T-helper 2 cell treated with Interferon-gamma antibody and Interleukin-4, amounts not matched to agents 100 ng/mL and 5 ng/mL, for 36 hours (primary cell): ENCODE measurements around the gene TM9SF3. TPM values are rescaled to one million over a fixed set of nuclear protein-coding genes. Genes with fewer than 3 reads are reported as not detected.

Source experiments
- intact Hi-C: fragments of 100-400 bp; cut with micrococcal nuclease; formaldehyde crosslinking; loops from one replicate; pipeline ENCODE4 v1.15.1; 2023
- total RNA-seq: library from RNA; stranded (reverse); gene quantifications from 2 replicates; pipeline ENCODE4 v1.2.3, GENCODE V29; 2022

Gene TM9SF3
- total RNA-seq, 1 donor from 2014 or later: 81.1 TPM

DNA sequence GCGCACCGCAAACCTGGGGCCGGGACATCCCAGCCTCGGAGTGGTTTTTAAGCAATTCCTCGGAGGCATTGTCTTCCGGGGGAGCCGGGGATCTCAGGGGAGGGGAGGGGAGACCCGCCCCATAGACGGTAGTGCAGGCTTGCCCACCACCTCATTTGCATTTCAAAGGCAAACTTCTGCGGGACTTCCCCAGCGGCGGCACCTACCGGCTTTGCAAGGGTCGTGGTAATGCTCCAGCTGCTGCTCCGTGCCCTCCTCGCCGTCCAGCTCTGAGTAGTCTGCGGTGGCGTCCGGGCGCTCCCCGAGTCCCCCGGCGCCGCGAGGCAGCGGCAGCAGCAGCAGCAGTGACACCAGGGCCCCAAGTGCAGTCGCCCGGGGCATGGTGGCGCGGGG is 73.5 kb downstream of the TM9SF3 start:
- intact Hi-C loops: loop anchor here (2.0 to 10.0 kb wide), 3 partner anchors 74 to 322 kb away; partner anchors contain the start of genes LCOR and TM9SF3

DNA sequence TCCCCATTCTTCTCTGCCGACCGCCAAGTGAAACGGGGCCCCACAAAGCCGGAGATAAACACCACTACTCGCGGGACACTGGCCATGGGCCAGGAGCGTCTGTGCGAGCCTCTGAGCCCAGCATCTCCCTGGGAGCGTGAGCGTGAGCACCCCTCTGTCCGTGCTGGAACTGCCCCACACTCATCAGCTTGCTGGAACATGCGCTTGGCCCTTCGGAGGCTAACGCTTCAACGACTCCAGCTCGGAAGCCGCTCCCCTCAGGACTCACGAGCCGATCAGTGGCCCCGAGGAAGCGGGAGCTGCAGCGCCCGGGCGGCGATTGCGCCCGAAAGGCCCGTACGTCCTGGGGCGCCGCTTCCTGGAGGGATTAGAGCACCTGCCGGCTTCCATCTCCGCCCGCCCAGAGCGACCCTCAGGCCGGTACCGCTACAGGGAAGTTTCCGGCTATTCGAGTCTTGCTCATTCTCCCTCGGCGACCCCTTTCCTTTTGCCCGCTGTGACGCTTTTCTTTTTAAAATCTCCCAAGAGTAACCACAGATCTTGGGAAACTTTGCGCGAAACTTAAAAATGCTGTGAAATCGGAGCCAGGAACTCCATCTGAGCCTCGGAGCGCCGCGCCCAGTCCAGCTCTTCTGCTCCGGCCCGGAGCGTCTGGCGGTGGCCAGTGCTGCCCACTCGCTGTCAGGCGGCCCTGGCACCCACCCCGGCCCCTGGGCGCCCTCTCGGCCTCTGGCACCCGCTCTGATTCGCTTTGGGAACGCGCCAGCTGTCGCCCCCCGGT is 74.1 kb downstream of the TM9SF3 start:
- intact Hi-C loops: loop anchor here (2.0 to 10.0 kb wide), 3 partner anchors 75 to 322 kb away; partner anchors contain the start of genes LCOR and TM9SF3

DNA sequence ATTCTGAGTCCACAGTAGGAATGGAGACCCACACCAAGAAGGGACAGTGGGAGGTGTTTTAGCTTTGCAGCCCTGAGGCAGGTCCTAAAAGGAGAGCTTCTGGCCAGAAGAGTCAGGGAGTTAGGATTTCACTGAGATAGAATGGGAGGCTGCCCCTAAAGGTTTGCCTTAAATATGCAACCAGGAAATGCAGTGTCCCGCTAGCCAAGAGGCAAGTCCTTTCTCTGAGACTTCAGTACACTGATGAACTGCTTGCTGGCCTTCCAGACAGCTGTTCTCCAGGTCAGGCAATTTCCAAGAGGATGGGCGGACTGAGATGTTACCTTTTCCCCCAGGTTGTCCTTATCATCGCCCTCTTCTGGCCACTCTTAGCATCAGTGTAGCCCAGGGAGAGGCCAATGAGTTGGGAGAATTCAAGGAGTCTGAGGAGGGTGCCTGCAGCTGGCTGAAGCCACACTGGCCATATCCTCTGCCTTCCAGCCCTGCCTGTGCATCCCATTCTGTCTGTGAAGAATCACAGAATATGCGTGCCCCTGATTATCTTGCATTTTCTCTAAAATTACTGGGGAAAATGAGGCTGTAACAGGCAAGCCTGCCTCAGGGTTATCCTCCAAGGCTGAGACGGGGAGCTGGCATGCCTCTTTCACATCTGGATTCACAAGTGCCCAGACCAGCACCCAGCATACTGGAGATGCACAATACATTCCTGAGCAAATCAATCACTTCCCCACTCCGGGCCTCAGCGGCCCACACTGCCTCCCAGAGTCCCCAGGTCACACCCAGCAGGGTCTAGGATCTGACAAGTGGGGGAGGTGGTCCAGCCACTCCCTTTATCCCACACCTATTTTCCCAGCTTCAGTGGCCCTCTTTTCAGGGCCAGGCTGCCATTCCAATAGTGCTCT is 75.5 kb downstream of the TM9SF3 start:
- intact Hi-C loops: loop anchor here (5.0 to 10.0 kb wide), 2 partner anchors 76 to 324 kb away; partner anchors contain the start of genes LCOR and TM9SF3

DNA sequence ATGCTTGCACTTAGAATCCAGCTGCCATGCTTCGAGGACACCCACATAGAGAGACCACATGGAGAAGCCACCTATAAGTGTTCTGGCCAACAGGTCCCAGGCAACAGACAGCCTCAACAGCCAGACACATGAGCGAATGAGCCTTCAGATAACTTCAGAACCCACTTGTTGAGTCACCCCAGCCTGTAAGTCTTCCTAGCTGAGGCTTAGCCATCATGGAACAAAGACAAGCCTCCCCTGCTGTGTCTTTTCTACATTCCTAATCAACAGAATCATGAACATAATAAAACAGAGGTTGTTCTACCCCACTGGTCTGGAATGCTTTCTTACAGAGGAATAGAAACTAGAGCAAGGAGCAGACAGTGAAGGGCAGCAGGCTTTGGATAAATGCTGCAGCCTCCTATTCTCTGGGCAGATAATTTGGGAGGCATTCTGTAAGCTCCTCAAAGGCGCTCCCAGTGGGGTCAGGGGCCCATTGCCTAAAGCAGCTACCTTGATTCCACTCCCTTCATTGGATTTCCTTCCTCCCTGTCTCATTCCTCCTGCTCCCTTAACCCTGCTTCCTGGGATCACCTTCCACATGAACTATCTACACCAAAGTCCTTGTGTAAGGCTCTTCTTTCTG is 77.7 kb downstream of the TM9SF3 start:
- intact Hi-C loops: no loop called here

DNA sequence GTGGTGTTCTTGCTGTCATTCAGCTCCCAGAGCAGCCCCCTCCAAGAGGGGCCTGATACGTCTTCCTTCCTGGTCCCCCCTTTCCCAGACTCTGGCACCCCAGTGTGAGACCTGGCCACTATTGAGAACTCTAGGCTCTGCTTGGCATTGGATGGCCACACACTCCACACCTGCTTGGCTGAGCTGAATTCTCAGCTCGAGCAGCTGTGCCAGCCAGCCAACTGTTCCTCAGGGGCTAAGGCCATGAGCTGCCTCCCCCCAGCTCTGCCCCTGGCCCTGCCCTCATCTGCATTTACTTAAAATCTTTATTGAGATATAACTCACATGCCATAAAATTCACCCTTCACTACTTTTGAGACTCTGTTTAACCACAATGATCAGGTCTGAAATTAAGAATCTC is 79.8 kb downstream of the TM9SF3 start:
- intact Hi-C loops: no loop called here

DNA sequence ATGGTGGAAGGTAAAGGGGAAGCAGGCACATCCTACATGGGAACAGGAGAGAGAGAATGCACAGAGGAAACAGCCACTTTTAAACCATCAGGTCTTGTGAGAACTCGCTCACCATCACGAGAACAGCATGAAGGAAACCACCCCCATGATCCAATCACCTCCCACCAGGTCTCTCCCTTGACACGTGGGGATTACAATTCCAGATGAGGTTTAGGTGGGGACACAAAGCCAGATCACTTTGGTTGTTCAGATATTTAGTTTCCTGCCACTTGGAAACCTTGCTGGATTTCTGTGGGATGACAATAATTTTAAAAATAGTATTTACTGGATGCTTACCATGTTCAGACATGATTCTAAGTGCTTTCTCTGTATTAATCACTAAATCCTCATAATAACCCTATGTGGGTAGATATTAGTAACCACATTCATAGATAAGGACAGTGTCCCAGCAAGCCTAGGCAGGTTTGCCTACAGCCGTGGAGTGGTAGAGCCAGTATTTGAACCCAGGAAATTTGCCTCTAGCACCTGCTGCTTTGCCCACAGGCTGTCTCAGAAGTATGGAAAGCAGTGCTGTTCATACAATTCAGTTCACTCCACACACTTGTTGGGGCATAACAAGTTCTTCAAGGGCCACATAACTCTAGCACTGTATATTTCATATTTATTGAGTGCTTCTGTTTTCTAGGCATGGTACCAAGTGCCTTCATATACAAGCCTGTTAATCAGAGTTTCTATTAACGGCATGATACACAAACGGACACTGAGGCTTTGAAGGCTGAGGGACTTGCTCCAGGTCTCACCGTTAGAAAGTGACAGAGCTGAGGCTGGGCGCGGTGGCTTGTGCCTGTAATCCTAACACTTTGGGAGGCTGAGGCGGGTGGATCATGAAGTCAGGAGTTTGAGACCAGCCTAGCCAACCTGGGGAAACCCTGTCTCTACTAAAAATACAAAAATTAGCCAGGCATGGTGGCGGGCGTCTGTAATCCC is 81.4 kb downstream of the TM9SF3 start:
- intact Hi-C loops: no loop called here

DNA sequence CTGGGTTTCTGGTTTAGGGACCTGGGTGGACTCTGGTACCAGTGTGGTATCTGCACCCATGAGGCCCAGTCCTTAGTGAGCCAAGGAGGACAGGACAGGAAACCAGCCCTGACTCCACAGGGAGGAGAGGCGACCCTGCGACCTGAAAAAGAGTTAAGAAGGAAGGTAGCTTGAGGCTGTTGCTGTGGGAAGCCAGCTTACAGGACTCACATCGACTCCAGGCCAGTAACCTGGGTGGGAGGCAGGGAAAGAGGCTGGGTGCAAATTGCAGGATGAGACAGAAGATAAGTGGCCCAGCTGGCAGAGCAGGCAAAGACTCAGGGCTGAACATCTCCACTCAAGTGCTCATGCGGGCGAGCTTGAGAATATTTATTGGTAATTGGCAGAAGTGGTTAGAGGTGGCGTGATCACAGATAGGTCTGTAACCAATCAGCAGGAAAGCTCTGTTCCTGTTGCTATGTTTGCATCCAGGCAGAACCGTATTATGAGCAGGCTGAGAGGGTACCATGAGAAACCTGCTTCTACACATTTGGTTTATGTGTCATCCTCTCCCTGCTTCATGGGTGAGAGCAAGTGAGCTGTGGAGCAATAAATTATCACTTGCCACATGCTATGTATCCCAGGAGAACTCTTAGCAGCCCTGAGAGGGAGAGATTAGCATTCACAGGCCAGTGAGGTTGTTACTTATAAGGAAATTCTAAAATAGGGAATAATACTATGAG is 84.1 kb downstream of the TM9SF3 start:
- intact Hi-C loops: no loop called here

DNA sequence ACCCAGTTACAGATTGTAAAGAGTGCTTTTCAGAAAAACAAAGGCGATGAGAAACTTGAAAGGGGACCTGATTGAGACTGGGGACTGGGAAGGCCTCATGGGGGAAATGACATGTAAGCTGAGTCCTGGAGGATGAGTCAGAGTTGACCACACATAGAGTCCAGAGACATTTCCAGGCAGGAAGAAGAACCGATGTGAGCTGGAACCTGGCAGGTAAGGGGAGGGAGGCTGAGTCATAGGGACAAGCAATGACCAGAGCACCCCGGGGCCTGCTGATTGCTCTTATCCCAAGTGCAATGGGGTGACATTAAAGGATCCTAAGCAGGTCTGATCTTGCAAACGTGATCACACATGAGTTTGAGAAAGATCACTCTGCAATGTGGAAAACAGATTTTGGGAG is 84.8 kb downstream of the TM9SF3 start:
- intact Hi-C loops: no loop called here

DNA sequence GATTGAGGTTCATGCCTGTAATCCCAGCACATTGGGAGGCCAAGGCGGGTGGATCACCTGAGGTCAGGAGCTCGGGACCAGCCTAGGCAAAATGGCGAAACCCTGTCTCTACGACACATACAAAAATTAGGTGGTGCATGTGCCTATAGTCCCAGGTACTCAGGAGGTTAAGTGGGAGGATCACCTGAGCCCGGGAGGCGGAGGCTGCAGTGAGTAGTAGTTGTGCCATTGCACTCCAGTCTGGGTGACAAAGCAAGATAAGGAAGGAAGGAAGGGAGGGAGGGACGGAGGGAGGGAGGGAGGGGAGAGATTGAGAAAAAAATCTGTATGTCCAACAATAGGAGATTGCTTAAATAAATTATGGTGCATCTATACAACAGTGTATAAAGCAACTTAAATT is 86.3 kb downstream of the TM9SF3 start:
- intact Hi-C loops: no loop called here

DNA sequence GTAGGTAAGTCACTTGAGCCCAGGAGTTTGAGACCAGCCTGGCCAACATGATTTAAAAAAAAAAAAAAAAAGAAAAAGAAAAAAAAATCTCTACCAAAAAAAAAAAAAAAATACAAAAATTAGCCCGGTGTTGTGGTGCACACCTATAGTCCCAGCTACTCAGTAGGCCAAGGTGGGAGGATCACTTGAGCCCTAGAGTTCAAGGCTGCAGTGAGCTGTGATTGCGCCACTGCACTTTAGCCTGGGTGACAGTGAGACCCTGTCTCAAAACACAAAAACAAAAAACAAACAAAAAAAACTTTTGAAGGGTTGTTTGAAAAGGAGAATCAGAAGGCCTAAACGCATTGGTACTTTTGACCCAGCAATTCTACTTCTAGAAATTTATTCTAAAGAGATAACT is 86.8 kb downstream of the TM9SF3 start:
- intact Hi-C loops: no loop called here

DNA sequence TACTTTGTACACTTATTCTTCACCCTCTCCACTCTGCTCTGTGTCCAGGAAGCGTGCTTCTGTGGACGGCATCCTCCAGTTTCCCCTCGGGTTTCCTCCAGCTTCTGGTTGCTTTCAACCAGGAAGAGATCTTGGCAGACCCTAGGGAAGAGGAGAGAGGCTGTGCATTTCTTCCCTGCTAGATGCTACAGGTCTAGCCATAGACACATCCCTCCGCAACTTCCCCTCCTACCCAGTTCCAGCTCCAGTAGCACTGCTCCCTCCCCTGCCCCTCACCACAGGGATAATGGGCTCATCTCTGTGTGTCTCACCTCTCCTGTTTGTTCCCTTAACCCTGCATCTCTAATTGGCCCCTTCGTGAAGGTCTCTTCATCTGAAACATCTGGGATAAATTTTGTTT is 89.4 kb downstream of the TM9SF3 start:
- intact Hi-C loops: no loop called here

DNA sequence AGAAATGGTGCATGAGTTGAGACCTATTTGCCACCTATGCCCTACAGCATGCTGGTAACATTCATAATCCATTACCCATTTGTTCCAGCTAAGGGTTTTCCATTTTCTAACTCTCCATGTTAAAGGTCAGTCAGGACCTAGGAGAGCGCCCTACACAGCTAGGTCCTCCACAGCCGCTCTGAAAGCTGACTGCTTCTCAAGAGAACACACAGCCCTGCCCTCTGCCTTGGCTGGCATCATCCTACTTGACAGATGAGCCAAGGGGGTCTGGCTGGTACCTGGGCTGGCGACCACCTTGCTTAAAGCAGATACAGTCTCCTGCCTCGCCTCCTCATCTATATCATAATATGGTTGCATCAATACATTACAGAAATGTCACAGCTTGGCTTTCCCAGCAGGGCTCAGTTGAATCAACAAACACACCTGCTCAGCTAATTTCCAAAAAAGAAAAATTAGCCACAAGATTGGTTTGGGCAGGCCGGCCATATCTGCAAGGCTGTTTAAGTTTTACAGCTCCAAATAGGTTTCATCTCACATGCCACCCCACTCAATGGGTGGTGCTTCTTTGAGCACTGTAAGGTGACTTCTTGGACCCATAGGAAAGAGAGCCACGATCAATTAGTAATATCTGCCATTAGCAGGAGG is 90.4 kb downstream of the TM9SF3 start:
- intact Hi-C loops: no loop called here

DNA sequence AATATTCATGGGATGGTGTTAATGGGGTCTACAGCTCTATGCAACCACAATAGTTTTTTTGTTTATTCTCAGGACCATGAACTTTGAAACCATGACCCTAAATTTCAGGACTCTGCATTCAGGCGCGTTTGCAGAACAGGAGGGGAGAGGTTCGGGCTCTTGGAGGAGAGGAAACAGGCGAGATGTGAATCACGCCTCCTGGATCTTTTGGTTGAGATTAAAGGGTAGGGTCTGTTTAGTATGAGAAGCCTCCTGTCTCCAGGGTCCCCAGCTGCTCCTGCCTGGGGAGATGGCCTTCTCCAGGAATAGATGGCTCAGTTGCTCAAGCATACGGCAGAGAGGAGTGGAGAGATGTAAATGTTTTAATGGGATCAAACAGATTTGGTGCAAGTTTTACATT is 91.3 kb downstream of the TM9SF3 start:
- intact Hi-C loops: no loop called here

DNA sequence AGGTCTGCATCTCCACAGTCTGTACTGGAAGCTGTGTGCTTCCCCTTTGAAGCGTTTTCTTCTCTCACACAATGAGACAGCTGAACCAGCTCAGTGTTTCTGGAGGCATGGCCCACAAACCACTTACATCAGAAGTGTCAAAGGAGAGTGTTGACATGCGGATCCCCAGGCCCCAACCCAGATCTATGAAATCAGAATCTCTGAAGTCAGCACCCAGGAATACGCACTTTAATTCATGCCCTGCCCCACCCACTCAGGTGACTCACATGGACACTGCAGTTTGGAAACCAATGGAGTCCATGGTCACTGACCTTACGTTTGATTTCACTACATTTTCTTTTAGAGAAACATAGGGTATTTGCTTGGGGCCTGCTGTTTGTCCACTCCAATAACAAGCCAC is 92.1 kb downstream of the TM9SF3 start:
- intact Hi-C loops: no loop called here

DNA sequence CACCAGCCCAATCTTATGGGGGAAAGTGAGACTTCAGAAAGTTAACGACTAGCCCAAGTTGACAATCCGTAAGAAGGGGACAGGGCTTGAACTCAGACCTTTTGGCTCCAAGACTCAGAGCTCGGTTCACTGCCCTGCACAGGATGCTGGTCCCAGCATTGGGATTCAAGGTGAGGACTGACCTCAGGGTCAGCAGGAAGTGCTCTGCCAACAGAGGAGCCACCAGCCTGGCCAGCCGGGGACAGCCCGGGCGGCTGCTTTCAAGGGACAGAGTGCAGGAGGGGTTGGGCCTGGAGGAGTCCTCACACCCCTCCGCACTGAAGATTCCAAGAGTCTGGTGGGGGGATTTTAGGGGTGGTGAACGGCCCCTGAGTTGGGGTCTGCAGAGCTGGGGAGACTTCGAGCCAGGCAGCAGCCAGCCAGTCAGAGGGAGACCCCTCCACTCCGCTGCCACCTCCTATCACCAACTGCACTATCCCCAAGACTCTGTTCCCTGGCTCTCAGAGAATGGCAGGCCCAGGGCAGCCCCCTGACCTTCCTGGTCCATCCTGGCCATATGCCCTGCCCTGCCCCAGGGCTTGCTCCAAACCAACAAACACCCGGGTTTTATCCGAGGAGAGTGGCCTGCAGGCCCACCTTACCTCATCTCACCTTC is 92.8 kb downstream of the TM9SF3 start:
- intact Hi-C loops: no loop called here

DNA sequence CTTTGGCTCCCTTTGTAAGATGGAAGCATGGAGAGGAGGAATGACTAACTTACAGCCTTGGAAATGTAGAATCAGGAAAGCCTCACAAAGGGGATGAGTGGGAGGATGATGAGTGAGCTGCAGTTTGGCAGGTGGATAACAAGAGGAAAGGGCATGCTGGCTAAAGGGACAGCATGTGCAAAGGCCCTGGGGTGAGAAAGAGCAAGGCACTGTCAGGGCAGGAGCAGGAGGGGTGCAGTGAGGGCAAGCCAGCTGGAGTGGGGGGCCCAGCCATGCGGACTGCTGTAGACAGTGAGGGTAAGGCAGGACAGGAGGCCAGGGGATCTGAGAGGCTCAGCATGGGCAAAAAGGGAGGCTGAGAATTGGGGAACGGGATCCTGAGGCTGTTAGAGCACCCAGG is 93.6 kb downstream of the TM9SF3 start:
- intact Hi-C loops: no loop called here

DNA sequence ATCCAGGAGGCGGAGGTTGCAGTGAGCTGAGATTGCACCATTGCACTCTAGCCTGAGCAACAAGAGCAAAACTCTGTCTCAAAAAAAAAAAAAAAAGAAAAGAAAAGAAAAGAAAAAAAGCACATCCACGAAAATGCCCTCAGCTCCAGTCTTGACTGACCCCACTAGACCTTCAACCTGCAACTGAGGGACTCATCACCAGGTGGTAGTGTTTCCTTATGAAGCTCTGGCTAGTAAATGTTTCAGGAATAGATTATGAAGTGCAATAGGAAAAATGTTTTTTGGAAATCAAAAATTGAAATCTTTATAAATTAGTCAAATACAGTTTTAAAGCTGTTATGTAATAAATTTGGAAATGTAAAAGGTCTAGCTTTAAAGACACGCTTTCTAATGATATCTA is 95.5 kb downstream of the TM9SF3 start:
- intact Hi-C loops: no loop called here

DNA sequence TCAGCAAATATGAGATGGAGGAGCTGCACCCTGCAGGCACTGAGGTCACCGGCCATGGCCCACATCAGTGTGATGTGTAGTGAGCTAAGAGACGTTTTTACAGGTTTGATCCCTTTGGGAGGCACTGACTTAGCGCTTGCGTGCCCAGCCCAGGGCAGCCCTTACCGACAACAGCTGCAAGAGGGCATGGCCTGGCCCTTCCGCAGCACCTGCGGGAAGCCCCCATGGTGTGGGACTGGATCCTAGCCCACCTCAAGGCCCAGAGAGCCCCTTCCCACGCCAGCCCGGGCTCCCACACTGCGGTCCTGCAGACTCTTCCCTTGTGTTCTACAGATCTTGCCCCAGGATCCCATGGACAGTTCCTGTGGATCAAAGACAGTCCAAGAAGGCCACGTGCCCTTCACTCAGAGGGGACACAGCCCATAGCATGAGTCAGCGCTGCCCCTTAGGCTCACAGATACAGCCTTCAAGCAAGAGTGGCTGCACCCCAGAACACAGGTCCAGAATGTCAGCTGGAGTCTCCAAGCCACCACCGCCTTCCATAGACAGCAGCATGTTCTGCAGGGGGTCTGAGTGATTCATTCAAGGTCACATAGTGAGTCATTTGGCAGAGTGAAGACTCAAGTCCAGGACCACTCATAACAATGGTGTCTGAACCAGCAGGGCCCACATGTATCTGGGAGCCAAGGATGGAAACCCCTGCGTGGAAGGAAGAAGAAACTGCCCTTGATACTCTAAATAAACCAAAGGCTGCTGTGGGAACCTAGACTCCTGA is 98.5 kb downstream of the TM9SF3 start:
- intact Hi-C loops: no loop called here
